NB4 (cell line): Measurements from ENCODE around the gene NDUFS6.

ENCODE experiments used
- DNase-seq: peaks from one replicate; pipeline ENCODE4 v3.0.0; 2010; ENCODE audit warnings: low read depth
- H3K4me3 ChIP-seq: one replicate; pipeline ENCODE4 v1.5.1; 2011; ENCODE audit warnings: mild to moderate bottlenecking, low read depth, low read length, moderate library complexity
- CTCF ChIP-seq: IDR thresholded peaks from one replicate; pipeline ENCODE4 v1.5.1; 2012; ENCODE audit warnings: low read depth, low read length
- MAX ChIP-seq: IDR thresholded peaks from 2 replicates; pipeline ENCODE4 v1.6.1; 2011; ENCODE audit warnings: low read depth, low read length
- MYC ChIP-seq: IDR thresholded peaks from 2 replicates; pipeline ENCODE4 v1.6.1; 2011; ENCODE audit warnings: low read depth, low read length
- POLR2A ChIP-seq: IDR thresholded peaks from 2 replicates; pipeline ENCODE4 v1.6.1; 2011; ENCODE audit warnings: mild to moderate bottlenecking; ENCODE audit not compliant: insufficient read length; ENCODE audit errors: extremely low read depth

Gene NDUFS6

DNA sequence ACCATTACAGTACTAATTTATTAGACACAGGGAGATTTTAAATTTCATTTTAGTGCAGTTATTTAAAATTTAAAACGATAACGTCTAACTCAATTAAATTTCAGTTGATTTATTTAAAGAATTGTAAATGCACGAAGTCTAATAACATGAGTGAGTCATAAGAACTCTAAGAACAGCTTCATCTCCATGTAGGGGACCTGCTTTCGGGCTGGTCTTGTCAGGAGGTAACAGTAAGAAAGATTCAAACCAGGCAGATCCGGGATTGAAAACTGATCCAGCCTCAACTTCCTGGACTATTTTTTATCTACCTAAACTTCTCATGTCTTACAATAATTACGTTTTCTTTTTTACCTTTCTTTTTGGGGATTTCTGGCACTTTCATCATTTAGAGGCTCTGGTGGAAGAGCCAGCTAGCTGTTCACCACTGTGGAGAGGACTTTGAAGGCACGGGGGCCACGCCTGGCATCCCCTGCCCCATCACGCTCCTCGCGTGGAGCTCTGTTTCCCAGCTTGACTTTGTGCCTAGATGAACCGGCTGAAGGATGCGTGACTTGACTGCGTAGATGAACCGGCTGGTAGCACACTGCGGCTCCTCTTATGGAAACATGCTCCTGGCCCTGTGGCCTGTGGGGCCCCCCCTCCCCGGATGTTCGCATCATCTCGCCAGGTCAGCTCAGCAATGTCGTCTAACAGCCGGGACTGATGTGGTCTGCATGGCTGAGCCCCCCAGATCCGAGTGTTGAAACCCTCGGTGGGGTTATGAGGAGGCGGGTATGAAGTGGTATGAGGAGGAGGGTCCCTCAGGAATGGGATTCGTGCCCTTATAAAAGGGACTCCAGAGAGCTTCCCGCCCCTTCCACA lies 26.0 kb downstream of the NDUFS6 start:
- H3K4me3 ChIP-seq, result no peak overlapping the region
- TF ChIP-seq POLR2A (no peak), MYC (no peak), MAX (no peak), CTCF (no peak)
- no peak for DNase-seq

GRCh38 chr5:1827886-1828397 lies 26.7 kb downstream of the NDUFS6 start:
- DNase-seq, result no peak
- H3K4me3 ChIP-seq, result no peak overlapping the region
- TF ChIP-seq MYC, result no peak
- no peak for TF ChIP-seq MAX
- no peak for TF ChIP-seq CTCF
- no peak for TF ChIP-seq POLR2A

DNA sequence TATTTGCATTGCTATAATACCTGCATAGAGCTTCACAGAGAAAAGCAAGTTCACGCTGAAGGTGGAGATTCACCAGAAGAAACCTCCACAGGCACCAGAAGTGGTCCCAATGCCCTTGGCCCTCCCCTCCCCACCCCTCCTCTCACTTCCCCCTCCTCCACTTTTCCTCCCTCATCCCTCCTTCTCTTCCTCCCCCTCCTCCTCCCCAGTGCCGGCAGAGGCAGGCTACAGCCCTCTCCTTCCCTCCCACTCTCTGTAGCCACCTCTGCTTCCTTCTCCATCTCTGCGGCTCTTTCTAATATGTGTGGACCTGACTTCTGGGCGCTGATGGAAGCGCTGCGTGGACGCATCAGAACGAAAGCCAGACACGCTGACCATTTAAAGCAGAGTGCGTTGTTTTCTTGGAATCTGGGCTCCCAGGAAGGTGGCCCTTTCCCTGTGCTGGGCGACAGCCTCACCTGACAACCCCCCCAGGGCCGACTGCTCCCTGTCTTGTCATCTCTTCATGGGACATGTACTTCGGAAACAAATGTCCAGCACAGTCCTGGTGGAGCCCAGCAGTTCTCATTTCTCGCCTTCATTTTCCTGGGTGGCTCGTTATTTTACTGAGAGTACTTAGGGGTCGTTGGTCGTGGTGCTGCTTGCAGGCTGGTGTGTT lies 29.5 kb downstream of the NDUFS6 start:
- no peak for DNase-seq
- TF ChIP-seq MAX (no peak), POLR2A (no peak), MYC (no peak), CTCF (no peak)
- H3K4me3 ChIP-seq, result no peak overlapping the region

DNA sequence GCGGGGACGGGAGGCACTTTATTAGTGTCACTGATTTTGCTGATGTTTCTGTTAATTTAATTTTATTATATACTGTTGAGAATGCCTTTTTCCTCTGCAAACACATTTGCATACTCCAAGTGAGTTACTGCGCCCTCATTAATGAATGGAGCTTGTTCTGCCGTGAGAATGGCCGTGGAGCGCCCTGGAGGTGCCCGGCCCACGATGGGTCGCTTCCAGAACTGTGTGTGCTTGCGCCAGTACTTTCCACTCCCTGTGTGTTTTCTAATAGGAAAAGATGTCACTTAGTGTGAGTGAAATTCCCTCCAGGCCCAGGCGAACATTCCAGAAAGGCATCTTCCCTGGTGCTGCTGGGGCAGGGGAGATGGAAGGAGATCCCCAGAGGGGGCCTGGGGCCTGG lies 30.1 kb downstream of the NDUFS6 start:
- TF ChIP-seq MAX (no peak), CTCF (no peak), MYC (no peak), POLR2A (no peak)
- DNase-seq, result no peak
- H3K4me3 ChIP-seq, result no peak overlapping the region

GRCh38 chr5:1831677-1832313 lies 30.6 kb downstream of the NDUFS6 start:
- no peak for TF ChIP-seq POLR2A
- TF ChIP-seq MAX, result no peak
- TF ChIP-seq MYC, result no peak
- no peak for DNase-seq

More at GRCh38 chr5:1831677-1832313, 30.6 kb downstream of the NDUFS6 start:
- no peak overlapping the region for H3K4me3 ChIP-seq
